ENCODE measurements around the gene TARBP1.

The TARBP1 gene

GRCh38 chr1:234345237-234345636 lies 133.7 kb downstream of the TARBP1 start:
- DNase-seq (ENCODE audit: low spot score), result no peak

GRCh38 chr1:234342774-234343173 lies 136.2 kb downstream of the TARBP1 start:
- no peak for DNase-seq (ENCODE audit: low spot score)

Measured in CD4-positive, alpha-beta T cell treated with Interleukin-2 at 100 ng/mL for 4 hours (primary cell).